Left lobe of liver (tissue), 2 donors: ENCODE measurements around the gene CRABP2. TPM values are rescaled to one million over a fixed set of nuclear protein-coding genes. Genes with fewer than 3 reads are reported as not detected.

Source experiments
- ATAC-seq: fragments of 200-7000 bp; cut with Tn5 transposase; one replicate; pipeline ENCODE4 v1.9.1; 2020; ENCODE audit warnings: mild to moderate bottlenecking, moderate library complexity
- DNase-seq: peaks from one replicate; pipeline ENCODE4 v3.0.0-alpha.2; 2020; ENCODE audit warnings: low spot score
- total RNA-seq: library from RNA; stranded (reverse); gene quantifications from one replicate; pipeline ENCODE4 v1.2.1, GENCODE V29; 2021
- donor health status: DM: no; HTN: no; CAD: no; lungs with moderate emphysema.
- donor health status: DM: no; HTN: yes; CAD: no.

The CRABP2 gene
- total RNA-seq, 1 donor from 2014 or later, result 0.33 TPM

GRCh38 chr1:156711011-156711817 is 5.8 kb upstream of the CRABP2 start:
- ATAC-seq, result no peak
- no peak for DNase-seq

DNA sequence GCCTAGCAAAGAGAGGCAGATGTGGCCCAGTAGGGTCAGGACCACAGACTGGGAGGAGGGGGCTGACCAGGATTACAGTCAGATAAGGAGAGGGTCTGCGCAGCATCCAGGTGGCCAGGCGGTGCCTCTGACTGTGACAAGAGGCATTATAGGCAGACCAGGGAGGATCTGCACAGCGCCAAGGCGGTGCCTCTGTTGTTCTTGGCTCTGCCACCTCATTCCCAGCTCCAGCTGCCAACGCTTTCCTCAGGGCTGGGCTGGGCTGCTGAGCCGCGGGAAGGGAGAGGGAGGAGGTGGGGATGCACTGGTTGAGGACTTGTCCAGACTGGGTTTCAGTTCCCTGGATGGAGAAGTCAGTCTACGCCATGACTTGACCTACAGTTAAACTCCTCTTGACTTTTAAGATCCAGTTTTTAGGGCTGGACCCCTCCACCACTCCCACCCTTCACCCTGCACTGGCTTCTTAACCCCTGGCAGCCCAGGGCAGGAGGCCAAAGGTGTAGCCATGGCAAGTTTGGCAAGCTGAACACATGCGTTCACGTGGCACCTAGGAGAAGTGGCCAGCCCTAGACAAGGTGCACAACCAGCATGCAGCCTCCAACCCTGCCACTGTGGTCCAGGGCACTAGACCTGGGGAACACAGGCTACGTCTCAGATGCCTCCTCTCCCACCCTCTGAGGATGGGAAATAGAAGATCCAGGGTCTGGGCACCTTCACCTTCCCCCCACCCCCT is 4.5 kb upstream of the CRABP2 start:
- DNase-seq (no peak), ATAC-seq (peak; percentile 72)

- ATAC-seq, result no peak
- no peak for DNase-seq
Observed at GRCh38 chr1:156709031-156709430, 3.6 kb upstream of the CRABP2 start.

GRCh38 chr1:156708218-156708661 is 2.9 kb upstream of the CRABP2 start:
- DNase-seq, result no peak
- no peak for ATAC-seq

DNA sequence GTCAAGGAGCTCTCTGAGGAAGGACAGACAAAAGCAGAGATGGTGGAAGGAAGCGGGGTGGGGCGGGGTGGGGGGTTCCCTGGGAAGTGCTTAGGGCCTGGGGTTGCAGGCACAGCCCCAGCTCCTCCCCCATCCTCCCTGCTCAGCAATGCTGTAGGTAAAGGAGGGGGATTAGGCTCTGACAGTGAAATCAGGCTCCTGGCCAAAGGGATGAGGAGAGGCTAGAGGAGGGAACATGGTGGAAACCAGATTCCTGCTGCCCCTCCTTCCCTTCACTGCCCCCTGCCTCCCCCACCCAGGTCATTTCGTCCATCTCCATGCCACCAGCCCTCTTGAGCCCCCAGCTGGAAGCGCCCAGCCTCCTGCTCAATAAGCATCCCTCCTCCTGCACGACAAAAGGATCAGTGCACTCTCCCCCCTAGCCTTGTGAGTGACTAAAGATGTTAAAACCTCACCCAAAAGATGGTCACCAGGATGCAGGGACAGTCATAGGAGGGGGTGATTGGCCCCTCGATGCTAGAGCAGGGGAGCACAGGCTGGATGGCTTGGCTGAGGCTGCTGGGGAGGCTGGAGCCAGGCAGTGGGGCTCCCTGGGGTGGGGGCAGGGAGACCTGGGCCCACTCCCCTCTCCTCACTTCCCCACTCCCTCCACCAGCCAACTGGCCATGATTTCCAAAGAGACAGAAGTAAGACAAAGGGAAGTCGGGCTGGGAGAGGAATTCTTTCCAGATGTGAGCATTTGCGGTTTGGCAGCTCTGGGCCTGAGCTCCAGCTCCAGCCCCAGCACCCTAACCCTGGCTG is 2.2 kb upstream of the CRABP2 start:
- DNase-seq (no peak), ATAC-seq (no peak)

DNA sequence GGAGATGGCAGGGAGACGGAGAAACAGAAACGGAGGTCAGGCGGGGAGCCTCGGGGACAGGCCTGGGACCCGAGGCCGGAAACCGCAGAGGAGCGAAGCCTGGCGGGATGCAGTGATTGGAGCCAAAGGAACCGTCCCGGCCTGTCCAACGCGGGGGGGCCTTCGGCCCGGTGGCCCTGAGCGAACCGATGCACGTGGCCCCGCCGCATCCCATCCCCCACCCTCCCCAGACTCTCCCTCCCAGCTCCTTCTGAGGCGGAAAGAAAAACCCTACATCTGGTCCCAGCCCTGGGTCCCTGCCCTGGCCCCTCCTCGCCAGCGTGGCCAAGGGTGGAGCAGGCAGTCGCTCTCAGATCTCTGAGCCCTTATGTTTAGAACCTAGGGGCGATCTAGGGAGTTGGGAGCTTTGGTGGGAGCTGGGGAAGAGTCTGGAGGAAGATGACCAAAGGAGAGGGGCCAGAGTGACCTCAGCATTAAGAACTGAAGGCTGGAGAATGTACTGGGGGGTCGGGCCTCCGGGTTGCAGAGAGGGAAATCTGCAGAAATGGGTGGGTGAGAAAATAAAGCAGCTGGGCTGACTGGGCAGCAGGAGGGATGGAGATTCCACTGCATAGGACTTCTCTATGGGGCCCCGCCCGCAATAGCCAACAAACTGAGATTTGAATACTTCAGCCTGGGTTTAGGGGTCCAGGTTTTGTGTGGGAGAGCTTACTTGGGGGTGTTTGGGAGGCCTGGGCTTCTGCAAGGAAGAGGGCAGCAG is 1.5 kb upstream of the CRABP2 start:
- peak; percentile 39 for ATAC-seq
- DNase-seq, result no peak

- no peak for DNase-seq
- peak; percentile 10 for ATAC-seq
Observed at GRCh38 chr1:156705918-156706656, 704 bp upstream of the CRABP2 start.

GRCh38 chr1:156704930-156705320 is 458 bp downstream of the CRABP2 start:
- ATAC-seq (no peak), DNase-seq (no peak)

DNA sequence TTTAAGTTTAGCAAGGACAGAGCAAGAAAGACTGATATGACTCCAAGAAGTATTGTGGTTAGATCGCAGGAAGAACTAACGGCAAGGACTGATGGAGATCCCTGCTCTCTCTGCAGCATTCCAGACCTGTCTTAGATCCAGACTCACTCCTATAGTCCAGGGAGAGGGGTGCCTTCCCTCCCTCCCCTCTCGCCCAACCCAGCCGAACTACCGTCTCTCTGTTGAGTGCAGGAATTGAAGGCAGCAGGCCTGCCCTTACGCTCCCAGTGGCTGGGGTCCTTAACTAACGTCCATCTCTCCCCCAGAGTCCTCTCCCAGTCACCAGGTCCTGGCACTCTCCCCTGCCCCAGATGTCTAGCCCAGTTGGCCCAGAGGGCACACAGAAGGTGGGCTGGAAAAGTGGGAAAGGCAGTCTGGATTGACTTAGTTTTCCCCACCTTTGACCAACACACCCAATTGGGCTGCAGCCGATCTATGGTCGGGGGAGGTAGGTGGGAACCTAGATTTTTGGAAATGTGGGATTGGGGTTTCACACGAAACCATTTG is 1.1 kb downstream of the CRABP2 start:
- DNase-seq (no peak), ATAC-seq (no peak)

- no peak for DNase-seq
- no peak for ATAC-seq
Observed at GRCh38 chr1:156703741-156704140, 1.6 kb downstream of the CRABP2 start.

- ATAC-seq (no peak), DNase-seq (no peak)
Observed at GRCh38 chr1:156703336-156703735, 2.0 kb downstream of the CRABP2 start.

- no peak for ATAC-seq
Observed at GRCh38 chr1:156700736-156701531, 4.4 kb downstream of the CRABP2 start.

DNA sequence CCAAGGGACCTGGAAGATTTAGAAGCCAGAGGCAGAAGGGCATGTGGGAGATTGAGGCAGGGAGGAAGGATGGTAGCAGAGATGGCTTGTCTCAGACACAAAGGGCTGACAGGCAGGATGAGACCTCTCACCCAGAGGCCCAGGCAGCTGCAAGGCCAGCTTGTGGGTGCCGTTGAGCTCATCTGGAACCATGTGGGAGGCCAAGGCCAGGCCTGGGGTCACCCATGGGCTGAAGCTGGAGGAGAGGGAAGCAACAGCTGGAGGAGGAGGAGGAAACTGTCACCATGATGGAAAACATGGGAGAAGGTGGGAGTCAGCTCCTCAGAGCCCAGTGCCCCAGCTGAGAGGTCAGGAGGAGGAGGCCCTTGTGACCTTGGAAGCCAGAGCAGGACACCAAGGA is 6.4 kb downstream of the CRABP2 start:
- ATAC-seq (no peak), DNase-seq (no peak)

More at GRCh38 chr1:156700736-156701531, 4.4 kb downstream of the CRABP2 start:
- no peak for DNase-seq

DNA sequence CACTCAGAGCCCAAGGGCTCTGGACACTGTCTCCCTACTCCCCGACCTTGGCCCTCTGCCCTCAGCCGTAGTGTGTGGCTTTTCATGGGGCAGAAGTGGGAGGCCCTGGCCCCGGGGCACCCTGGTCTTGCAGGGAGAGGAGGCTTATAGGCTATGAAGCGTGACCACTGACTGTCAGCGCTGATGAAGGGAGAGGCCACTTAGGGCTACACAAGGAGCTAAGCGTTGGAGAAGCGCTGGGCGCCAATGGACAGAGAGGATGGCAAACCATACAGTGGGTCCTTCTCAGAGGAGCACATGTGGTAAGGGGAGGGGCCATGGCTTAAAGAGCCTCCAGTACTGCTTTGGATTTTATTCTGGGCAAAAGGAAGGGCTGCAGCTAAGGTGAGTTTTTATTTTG is 7.9 kb downstream of the CRABP2 start:
- ATAC-seq (no peak), DNase-seq (no peak)

- ATAC-seq (no peak), DNase-seq (no peak)
Observed at GRCh38 chr1:156696755-156697154, 8.6 kb downstream of the CRABP2 start.

- DNase-seq, result no peak
- ATAC-seq, result no peak
Observed at GRCh38 chr1:156694690-156694962, 10.8 kb downstream of the CRABP2 start.

DNA sequence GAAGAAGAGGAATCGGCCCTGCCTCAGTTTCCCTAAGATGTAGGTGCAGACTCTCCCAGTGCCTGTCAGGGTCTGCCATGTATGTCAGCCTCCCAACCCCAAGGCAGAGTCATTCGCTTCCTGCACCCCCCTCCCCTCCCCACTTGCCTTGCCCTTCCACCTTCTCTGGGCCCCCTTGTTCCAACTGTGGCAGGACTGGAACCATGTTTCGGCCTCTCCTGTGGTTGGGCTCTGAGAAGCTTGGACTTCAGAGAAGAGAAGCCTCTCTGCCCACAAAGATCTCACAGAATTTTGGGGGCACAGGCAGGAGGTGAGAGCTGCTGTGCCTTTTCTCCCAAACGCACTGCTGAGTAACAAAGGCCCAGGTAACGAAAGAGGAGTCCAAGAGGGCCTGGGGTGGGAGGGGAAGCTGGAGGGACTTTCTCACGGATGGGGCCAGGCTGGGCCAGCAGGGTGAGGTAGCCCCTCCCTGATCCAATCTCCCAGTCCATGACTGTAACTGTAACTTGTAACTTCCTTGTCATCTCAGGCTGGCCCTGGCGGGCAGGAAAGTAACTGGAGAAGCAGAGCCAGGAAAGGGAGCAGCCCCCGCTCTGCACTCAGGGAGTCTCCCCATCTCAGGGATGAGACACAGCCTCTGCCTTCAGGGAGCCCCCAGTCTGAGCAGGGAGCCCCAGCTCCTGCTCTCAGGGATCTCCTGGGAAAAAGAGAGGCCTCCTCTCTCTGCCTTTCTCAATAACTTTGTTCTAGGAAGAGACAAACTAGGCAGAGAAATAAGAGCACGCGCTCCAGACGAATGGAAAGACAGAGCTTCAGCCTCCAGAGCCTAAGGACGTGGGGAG is 11.3 kb downstream of the CRABP2 start:
- ATAC-seq (no peak), DNase-seq (no peak)
